ENCODE data around the gene SP4.

- TF ChIP-seq POLR2AphosphoS5 (IDR thresholded peaks at IDR 0.05) (no peak), CTCF (IDR thresholded peaks at IDR 0.05) (no peak)
Measured at GRCh38 chr7:21524680-21525079, 96.8 kb downstream of the SP4 start.
